Common myeloid progenitor, CD34-positive (primary cell): ENCODE results near the gene ZFAND2B.

Experiments
- CTCF ChIA-PET: fragments of 350-600 bp; sonication (Branson Sonifier 250); formaldehyde crosslinking; loops from one replicate; lab custom pipeline; 2021; ENCODE audit warnings: antibody characterized with exemption; lab: Charles Lee
- POLR2A ChIA-PET: fragments of 350-600 bp; sonication (Branson Sonifier 250); formaldehyde crosslinking; loops from one replicate; lab custom pipeline; 2021; ENCODE audit warnings: antibody characterized with exemption; lab: Charles Lee
- DNase-seq, 3 donors: peaks; one replicate each; pipeline versions ENCODE4 v3.0.0 to v3.0.0-alpha.2; 2013
- H3K27ac ChIP-seq, 2 experiments: 1 replicate in 1 of 2; 2 replicates in 1 of 2; pipeline ENCODE4 v1.7.0; 2013; ENCODE audit warnings: inconsistent platforms in 2 of 2, low read length in 2 of 2, mild to moderate bottlenecking in 2 of 2, low read depth in 1 of 2, moderate library complexity in 1 of 2; ENCODE audit not compliant: severe bottlenecking in 2 of 2, insufficient read depth in 1 of 2, poor library complexity in 1 of 2
- H3K27me3 ChIP-seq, 5 experiments: replicated peaks in 2 of 5; 1 replicate in 3 of 5; 2 replicates in 2 of 5; pipeline versions ENCODE4 v1.6.1 to v1.7.0; 2013; ENCODE audit warnings: low read length in 4 of 5, mild to moderate bottlenecking in 2 of 5, moderate library complexity in 2 of 5, inconsistent platforms in 1 of 5; ENCODE audit not compliant: insufficient read depth in 5 of 5, control insufficient read depth in 4 of 5
- H3K36me3 ChIP-seq, 4 experiments: 1 replicate in 2 of 4; 2 replicates in 2 of 4; pipeline versions ENCODE4 v1.6.1 to v1.7.0; 2013; ENCODE audit warnings: low read length in 3 of 4, control low read depth in 1 of 4, mild to moderate bottlenecking in 1 of 4; ENCODE audit not compliant: control insufficient read depth in 4 of 4, insufficient read depth in 4 of 4
- H3K4me1 ChIP-seq, 4 experiments: 1 replicate in 3 of 4; 2 replicates in 1 of 4; pipeline versions ENCODE4 v1.6.1 to v1.7.1; 2013; ENCODE audit warnings: low read length in 3 of 4, mild to moderate bottlenecking in 3 of 4, control low read depth in 1 of 4, inconsistent platforms in 1 of 4, moderate library complexity in 1 of 4; ENCODE audit not compliant: control insufficient read depth in 4 of 4, insufficient read depth in 4 of 4; ENCODE audit errors: control extremely low read depth in 1 of 4
- H3K4me3 ChIP-seq, 7 experiments: 1 replicate in 4 of 7; 2 replicates in 3 of 7; pipeline versions ENCODE4 v1.5.1 to v1.7.0; 2013; ENCODE audit warnings: mild to moderate bottlenecking in 7 of 7, low read length in 6 of 7, moderate library complexity in 6 of 7, inconsistent platforms in 2 of 7, low read depth in 2 of 7, control low read depth in 1 of 7; ENCODE audit not compliant: insufficient read depth in 4 of 7, control insufficient read depth in 1 of 7; ENCODE audit errors: extremely low read depth in 1 of 7
- H3K9me3 ChIP-seq, 5 experiments: 1 replicate in 4 of 5; 2 replicates in 1 of 5; pipeline versions ENCODE4 v1.6.1 to v1.7.1; 2013; ENCODE audit warnings: low read length in 4 of 5, mild to moderate bottlenecking in 2 of 5, inconsistent platforms in 1 of 5, low read depth in 1 of 5, moderate library complexity in 1 of 5; ENCODE audit not compliant: control insufficient read depth in 4 of 5, insufficient read depth in 2 of 5; ENCODE audit errors: control extremely low read depth in 1 of 5
- whole genome bisulfite sequencing: methylation state at CpG from one replicate; pipeline ENCODE4 v1.1.5; 2013; ENCODE audit not compliant: insufficient coverage; 5-methylcytosine and 5-hydroxymethylcytosine counted together

The ZFAND2B gene

GRCh38 chr2:219219784-219220532, 13.4 kb downstream of the ZFAND2B start:
- POLR2A ChIA-PET = no interaction called here
- CTCF ChIA-PET = interaction anchor here (0.7 to 17.2 kb wide), 8 partner anchors 9 to 75 kb away, joined by 3 to 238 read pairs (median 3); partner anchors contain the start of genes ANKZF1, ATG9A, CNPPD1 and SLC23A3
- H3K4me3 ChIP-seq = no peak overlapping the region
- 96% methylated on average over 12 of the region's 18 CpGs for WGBS
- no peaks in the 10 kb centered on the region for H3K27me3 ChIP-seq
- H3K27ac ChIP-seq = no peak overlapping the region
- H3K36me3 ChIP-seq = peaks cover 21 to 53% (median 45%) of the 10 kb centered on the region in 4 experiments
- H3K4me1 ChIP-seq = peaks cover 0 to 37% (median 28%) of the 10 kb centered on the region in 4 experiments
- no peaks in the 10 kb centered on the region for H3K9me3 ChIP-seq
- DNase-seq = no peak

GRCh38 chr2:219220652-219221402, 14.2 kb downstream of the ZFAND2B start:
- no peak for DNase-seq
- no peak overlapping the region for H3K4me3 ChIP-seq
- ChIA-PET CTCF (interaction anchor here (0.9 to 17.2 kb wide), 7 partner anchors 9 to 148 kb away, joined by 3 to 238 read pairs (median 3); partner anchors contain the start of genes CNPPD1 and SLC23A3), POLR2A (no interaction called here)
- WGBS = 94% methylated on average over 15 of the region's 19 CpGs
- no peak overlapping the region for H3K27ac ChIP-seq
- peaks cover 23 to 58% (median 50%) of the 10 kb centered on the region in 4 experiments for H3K36me3 ChIP-seq
- H3K27me3 ChIP-seq = no peaks in the 10 kb centered on the region
- peaks cover 6 to 46% (median 37%) of the 10 kb centered on the region in 4 experiments for H3K4me1 ChIP-seq
- H3K9me3 ChIP-seq = no peaks in the 10 kb centered on the region

- POLR2A ChIA-PET = interaction anchor here (1.1 kb wide), 1 partner anchor 32 kb away, joined by 3 read pairs; the partner anchor contains the start of gene TUBA4A
Observed at GRCh38 chr2:219221957-219222518, 15.5 kb downstream of the ZFAND2B start.

GRCh38 chr2:219223831-219224610, 17.4 kb downstream of the ZFAND2B start:
- Histone ChIP-seq H3K4me3 (no peak overlapping the region), H3K27ac (no peak overlapping the region), H3K27me3 (no peaks in the 10 kb centered on the region), H3K9me3 (no peaks in the 10 kb centered on the region), H3K36me3 (peaks cover 23 to 70% (median 51%) of the 10 kb centered on the region in 4 experiments), H3K4me1 (peaks cover 6 to 35% (median 27%) of the 10 kb centered on the region in 4 experiments)
- CTCF ChIA-PET = interaction anchor here (0.8 to 1.4 kb wide), 3 partner anchors 18 to 24 kb away, joined by 3 to 6 read pairs (median 3); partner anchors contain the start of genes GLB1L and STK16
- POLR2A ChIA-PET = no interaction called here
- 98% methylated on average over 27 of the region's 31 CpGs for WGBS
- no peak for DNase-seq

More at GRCh38 chr2:219221957-219222518, 15.5 kb downstream of the ZFAND2B start:
- CTCF ChIA-PET = interaction anchor here (0.9 to 17.2 kb wide), 4 partner anchors 10 to 63 kb away, joined by 3 to 238 read pairs (median 3); partner anchors contain the start of genes CNPPD1 and SLC23A3
- Histone ChIP-seq H3K4me3 (no peak overlapping the region), H3K27me3 (no peaks in the 10 kb centered on the region), H3K36me3 (peaks cover 23 to 69% (median 51%) of the 10 kb centered on the region in 4 experiments), H3K27ac (no peak overlapping the region), H3K9me3 (no peaks in the 10 kb centered on the region), H3K4me1 (peaks cover 6 to 41% (median 32%) of the 10 kb centered on the region in 4 experiments)
- WGBS = 98% methylated on average over 16 of the region's 16 CpGs
- DNase-seq = no peak

GRCh38 chr2:219225350-219225749, 18.8 kb downstream of the ZFAND2B start:
- Histone ChIP-seq H3K4me3 (no peak overlapping the region), H3K9me3 (no peaks in the 10 kb centered on the region), H3K4me1 (peaks cover 7 to 33% (median 29%) of the 10 kb centered on the region in 4 experiments), H3K27ac (no peak overlapping the region), H3K36me3 (peaks cover 20 to 64% (median 43%) of the 10 kb centered on the region in 4 experiments), H3K27me3 (no peaks in the 10 kb centered on the region)
- ChIA-PET CTCF (interaction anchor here (1.3 kb wide), 1 partner anchor 68 kb away, joined by 3 read pairs; no protein-coding TSS in a partner anchor), POLR2A (no interaction called here)
- WGBS = 37% methylated on average over 3 of the region's 3 CpGs
- peak in 1 of 3 donors; percentile 26 for DNase-seq
